22Rv1 (cell line): ENCODE measurements around the gene CLEC16A.

ENCODE experiments used
- H3K27ac ChIP-seq: fragments of 450-650 bp; 2 replicates; pipeline ENCODE4 v1.5.1; 2017
- ZFX ChIP-seq: fragments of 450-650 bp; IDR thresholded peaks from 2 replicates; pipeline ENCODE4 v1.6.1; 2017; ENCODE audit warnings: antibody characterized with exemption, borderline replicate concordance
- TF ChIP-seq, protein P1 (sequence below): fragments of 450-650 bp; IDR thresholded peaks from 2 replicates; pipeline ENCODE4 v1.5.1; 2017; ENCODE audit warnings: mild to moderate bottlenecking

Gene CLEC16A

GRCh38 chr16:11196286-11196828 is 252.0 kb downstream of the CLEC16A start:
- TF ChIP-seq, protein P1, sequence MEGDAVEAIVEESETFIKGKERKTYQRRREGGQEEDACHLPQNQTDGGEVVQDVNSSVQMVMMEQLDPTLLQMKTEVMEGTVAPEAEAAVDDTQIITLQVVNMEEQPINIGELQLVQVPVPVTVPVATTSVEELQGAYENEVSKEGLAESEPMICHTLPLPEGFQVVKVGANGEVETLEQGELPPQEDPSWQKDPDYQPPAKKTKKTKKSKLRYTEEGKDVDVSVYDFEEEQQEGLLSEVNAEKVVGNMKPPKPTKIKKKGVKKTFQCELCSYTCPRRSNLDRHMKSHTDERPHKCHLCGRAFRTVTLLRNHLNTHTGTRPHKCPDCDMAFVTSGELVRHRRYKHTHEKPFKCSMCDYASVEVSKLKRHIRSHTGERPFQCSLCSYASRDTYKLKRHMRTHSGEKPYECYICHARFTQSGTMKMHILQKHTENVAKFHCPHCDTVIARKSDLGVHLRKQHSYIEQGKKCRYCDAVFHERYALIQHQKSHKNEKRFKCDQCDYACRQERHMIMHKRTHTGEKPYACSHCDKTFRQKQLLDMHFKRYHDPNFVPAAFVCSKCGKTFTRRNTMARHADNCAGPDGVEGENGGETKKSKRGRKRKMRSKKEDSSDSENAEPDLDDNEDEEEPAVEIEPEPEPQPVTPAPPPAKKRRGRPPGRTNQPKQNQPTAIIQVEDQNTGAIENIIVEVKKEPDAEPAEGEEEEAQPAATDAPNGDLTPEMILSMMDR, result no peak
- TF ChIP-seq ZFX, result no peak
- H3K27ac ChIP-seq, result no peak overlapping the region

DNA sequence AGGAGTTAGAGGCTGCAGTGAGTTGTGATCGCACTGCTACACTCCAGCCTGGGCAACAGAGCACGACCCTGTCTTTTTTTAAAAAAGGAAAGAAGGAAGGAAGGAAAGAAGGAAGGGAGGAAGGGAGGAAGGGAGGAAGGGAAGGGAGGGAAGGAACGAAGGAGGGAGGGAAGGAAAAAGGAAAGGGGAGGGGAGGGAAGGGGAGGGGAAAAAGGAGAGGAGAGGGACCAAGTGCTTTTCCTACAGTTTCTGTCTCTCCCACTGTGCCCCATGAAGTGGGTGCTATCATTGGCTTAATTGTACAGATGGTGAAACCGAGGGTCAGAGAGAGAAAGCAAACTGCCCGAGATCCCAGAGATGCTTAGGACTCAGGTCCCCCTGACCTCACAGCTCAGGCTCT is 254.0 kb downstream of the CLEC16A start:
- no peak overlapping the region for H3K27ac ChIP-seq
- no peak for TF ChIP-seq ZFX
- TF ChIP-seq, protein P1, result no peak

GRCh38 chr16:11198828-11199227 is 254.5 kb downstream of the CLEC16A start:
- no peak for TF ChIP-seq ZFX
- TF ChIP-seq, protein P1, result no peak
- H3K27ac ChIP-seq, result no peak overlapping the region

- H3K27ac ChIP-seq, result no peak overlapping the region
- TF ChIP-seq, protein P1, result no peak
These were observed 256.2 kb downstream of the CLEC16A start for GRCh38 chr16:11200592-11200991.

DNA sequence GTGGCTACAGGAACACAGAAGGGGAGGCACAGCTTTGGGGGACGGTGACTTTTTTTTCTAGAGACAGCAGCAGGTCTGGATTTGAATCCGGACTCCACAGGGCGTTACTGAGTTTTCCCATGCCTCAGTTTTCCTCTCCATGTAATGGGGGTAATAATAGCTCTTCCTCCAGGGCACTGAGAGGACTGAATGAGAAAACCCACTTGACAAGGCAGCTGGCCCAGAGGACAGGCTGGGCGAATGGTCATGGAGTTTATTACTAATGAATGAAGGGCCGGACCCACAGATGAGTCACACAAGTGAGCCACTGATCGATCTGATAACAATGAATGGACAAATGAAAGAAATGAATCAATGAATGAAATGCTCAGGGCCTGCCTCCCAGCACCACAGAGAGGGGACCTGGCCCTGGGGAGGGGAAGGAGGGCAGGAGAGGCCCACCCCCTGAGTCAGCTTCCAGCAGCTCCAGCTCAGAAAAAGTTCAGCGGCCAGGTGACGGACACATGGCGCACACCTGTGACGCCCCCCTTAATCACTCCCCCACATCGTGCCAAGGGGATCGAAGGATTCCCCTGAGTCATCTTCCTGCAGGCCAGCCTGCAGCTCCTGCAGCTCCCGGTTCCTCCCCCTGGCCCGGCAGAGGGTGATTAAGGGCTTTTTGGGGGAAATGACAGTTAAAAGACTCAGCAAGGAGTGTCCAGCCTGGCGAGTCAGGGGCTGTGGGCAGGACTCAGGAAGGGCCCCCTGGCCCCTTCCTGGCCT is 257.3 kb downstream of the CLEC16A start:
- no peak overlapping the region for H3K27ac ChIP-seq
- TF ChIP-seq, protein P1, result no peak
- no peak for TF ChIP-seq ZFX

- no peak overlapping the region for H3K27ac ChIP-seq
- TF ChIP-seq ZFX, result no peak
- TF ChIP-seq, protein P1, result no peak
These were observed 258.1 kb downstream of the CLEC16A start for GRCh38 chr16:11202260-11203091.
